CD4-positive, CD25-positive, alpha-beta regulatory T cell (primary cell): Measurements from ENCODE around the gene GFOD1. TPM values are rescaled to one million over a fixed set of nuclear protein-coding genes. Genes with fewer than 3 reads are reported as not detected.

ENCODE experiments used
- ATAC-seq, 2 donors: fragments of 150-1000 bp; cut with Tn5 transposase; one replicate each; pipeline ENCODE4 v1.10.0; 2021; ENCODE audit warnings: low read depth in 2 of 2, moderate number of reproducible peaks in 2 of 2, moderate library complexity in 1 of 2
- DNase-seq, 3 donors: peaks; one replicate each; pipeline versions ENCODE4 v3.0.0 to v3.0.0-alpha.2; 2012 to 2022; ENCODE audit warnings: mixed read lengths in 1 of 3
- H3K27ac ChIP-seq: one replicate; pipeline ENCODE4 v1.7.0; 2013; ENCODE audit warnings: mild to moderate bottlenecking, low read length; ENCODE audit not compliant: insufficient read depth, poor library complexity, severe bottlenecking
- H3K27me3 ChIP-seq: one replicate; pipeline ENCODE4 v1.7.0; 2013; ENCODE audit warnings: low read length; ENCODE audit not compliant: control insufficient read depth, insufficient read depth
- H3K36me3 ChIP-seq: one replicate; pipeline ENCODE4 v1.7.0; 2013; ENCODE audit warnings: mild to moderate bottlenecking, low read length, moderate library complexity; ENCODE audit not compliant: control insufficient read depth, insufficient read depth
- H3K4me1 ChIP-seq: 2 replicates; pipeline ENCODE4 v1.7.0; 2013; ENCODE audit warnings: mild to moderate bottlenecking, low read length; ENCODE audit not compliant: insufficient read depth, control insufficient read depth, poor library complexity, severe bottlenecking
- H3K4me3 ChIP-seq: one replicate; pipeline ENCODE4 v1.7.0; 2013; ENCODE audit warnings: low read depth, mild to moderate bottlenecking, low read length, moderate library complexity
- H3K9me3 ChIP-seq, 2 experiments: 1 replicate in 1 of 2; 2 replicates in 1 of 2; pipeline ENCODE4 v1.7.0; 2013; ENCODE audit warnings: low read length in 2 of 2, mild to moderate bottlenecking in 1 of 2, moderate library complexity in 1 of 2; ENCODE audit not compliant: control insufficient read depth in 2 of 2
- H3K27ac Mint-ChIP-seq, 3 donors: one replicate each; pipeline ENCODE4 v1.8.0; 2020 to 2022; ENCODE audit warnings: mild to moderate bottlenecking in 3 of 3, mixed read lengths in 3 of 3, moderate library complexity in 2 of 3
- H3K27me3 Mint-ChIP-seq: one replicate; pipeline ENCODE4 v1.8.0; 2022; ENCODE audit warnings: mild to moderate bottlenecking, mixed read lengths
- H3K36me3 Mint-ChIP-seq: one replicate; pipeline ENCODE4 v1.8.0; 2020; ENCODE audit warnings: mixed read lengths
- H3K4me1 Mint-ChIP-seq, 4 donors: one replicate each; pipeline ENCODE4 v1.8.0; 2020 to 2022; ENCODE audit warnings: mixed read lengths in 4 of 4, mild to moderate bottlenecking in 1 of 4
- H3K4me3 Mint-ChIP-seq, 4 donors: one replicate each; pipeline ENCODE4 v1.8.0; 2020 to 2022; ENCODE audit warnings: mild to moderate bottlenecking in 4 of 4, mixed read lengths in 4 of 4, moderate library complexity in 3 of 4
- H3K9me3 Mint-ChIP-seq, 7 donors: one replicate each; pipeline ENCODE4 v1.8.0; 2020 to 2022; ENCODE audit warnings: mixed read lengths in 7 of 7, mild to moderate bottlenecking in 3 of 7, moderate library complexity in 2 of 7
- polyA plus RNA-seq, 4 donors: library from polyadenylated mRNA; unstranded; fragments of 300-500 nt; fragmentation: Illumina TruSeq; gene quantifications; one replicate each; pipeline ENCODE4 v1.2.3, GENCODE V29; 2021
- total RNA-seq: library from RNA; stranded (reverse); gene quantifications from one replicate; pipeline ENCODE4 v1.2.3, GENCODE V29; 2022

The GFOD1 gene
- total and polyA plus RNA-seq, 5 donors from 2014 or later: 0.06 to 1.8 (median 0.17) TPM

DNA sequence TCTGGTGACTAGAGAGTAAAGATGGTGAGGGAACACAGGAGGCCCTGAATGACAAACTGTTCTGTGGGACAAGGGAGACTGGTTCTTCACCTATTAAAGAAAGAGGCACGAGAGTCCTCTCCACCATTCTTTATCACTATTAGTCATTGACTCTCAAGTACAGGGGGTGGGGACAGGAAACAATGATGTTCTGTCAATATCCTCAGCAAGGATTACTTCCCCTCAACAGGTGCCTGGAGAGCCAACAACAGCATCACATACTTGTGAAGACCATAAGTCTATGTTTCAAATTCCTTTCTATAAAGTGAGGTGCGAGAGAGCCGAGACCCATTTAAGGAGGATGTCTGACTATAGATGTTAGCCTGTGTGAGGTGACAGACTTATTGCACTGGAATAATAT lies 86.6 kb downstream of the GFOD1 start:
- H3K9me3 ChIP-seq: no peaks in the 10 kb centered on the region
- H3K36me3 ChIP-seq: no peaks in the 10 kb centered on the region
- Mint-ChIP-seq H3K36me3 (no peaks in the 10 kb centered on the region), H3K27me3 (peaks cover 8% of the 10 kb centered on the region), H3K27ac (no peak overlapping the region), H3K4me3 (no peak overlapping the region), H3K9me3 (peaks cover 0 to 5% (median 0%) of the 10 kb centered on the region in 7 donors), H3K4me1 (peaks cover 0 to 2% (median 0%) of the 10 kb centered on the region in 4 donors)
- H3K4me1 ChIP-seq: no peaks in the 10 kb centered on the region
- ATAC-seq: peak in 1 of 2 donors; percentile 39
- H3K27me3 ChIP-seq: no peaks in the 10 kb centered on the region
- peak in 1 of 3 donors; percentile 45 for DNase-seq
- H3K27ac ChIP-seq: no peak overlapping the region
- no peak overlapping the region for H3K4me3 ChIP-seq

DNA sequence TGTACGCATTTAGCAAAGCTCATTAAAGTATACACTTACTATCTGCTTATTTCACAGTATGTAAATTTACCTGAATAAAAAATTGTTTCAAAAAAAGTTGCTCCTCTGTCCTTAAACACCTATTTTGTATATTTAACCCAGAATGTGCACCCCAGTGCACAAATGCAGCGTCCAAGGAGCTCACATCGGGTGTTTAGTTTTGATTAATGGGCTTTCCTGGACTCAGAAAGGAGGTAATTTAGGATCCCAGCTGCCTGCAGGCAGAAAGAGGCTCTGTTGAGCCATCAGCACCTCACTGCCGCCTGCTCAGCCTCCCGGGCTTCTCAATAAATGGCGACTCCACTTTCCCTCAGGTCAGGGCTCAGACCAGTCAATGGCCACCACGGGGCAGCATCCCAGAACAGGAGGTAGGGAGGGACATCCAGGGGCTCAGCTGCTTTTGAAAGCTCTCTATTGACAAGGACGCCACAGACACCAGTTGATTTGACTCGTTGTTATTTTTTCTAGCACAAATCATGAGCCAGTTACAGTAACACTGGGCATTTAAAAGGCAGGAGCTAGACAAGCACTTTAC lies 88.9 kb downstream of the GFOD1 start:
- ATAC-seq (no peak), DNase-seq (no peak)
- Histone ChIP-seq H3K27me3 (no peaks in the 10 kb centered on the region), H3K36me3 (no peaks in the 10 kb centered on the region), H3K27ac (no peak overlapping the region), H3K9me3 (no peaks in the 10 kb centered on the region), H3K4me1 (no peaks in the 10 kb centered on the region), H3K4me3 (no peak overlapping the region)
- Mint-ChIP-seq H3K4me1 (peaks cover 0 to 2% (median 0%) of the 10 kb centered on the region in 4 donors), H3K9me3 (peaks cover 0 to 5% (median 0%) of the 10 kb centered on the region in 7 donors), H3K4me3 (no peak overlapping the region), H3K27ac (no peak overlapping the region), H3K27me3 (peaks cover 4% of the 10 kb centered on the region), H3K36me3 (no peaks in the 10 kb centered on the region)

DNA sequence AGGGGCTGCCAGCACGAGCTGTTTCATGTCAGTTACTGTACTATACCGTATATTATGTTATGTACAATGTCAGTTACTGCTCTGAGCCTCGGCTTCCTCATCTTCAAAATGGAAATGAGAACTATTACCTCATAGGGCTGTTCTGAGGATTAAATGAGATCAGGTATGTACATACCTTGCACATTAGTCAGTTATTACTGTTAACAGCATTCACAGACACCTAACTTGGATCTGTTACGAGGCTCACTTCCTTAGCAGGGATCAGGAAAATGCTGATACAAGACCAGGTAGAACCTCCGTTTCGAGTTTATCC lies 89.4 kb downstream of the GFOD1 start:
- DNase-seq: no peak
- H3K27ac ChIP-seq: no peak overlapping the region

DNA sequence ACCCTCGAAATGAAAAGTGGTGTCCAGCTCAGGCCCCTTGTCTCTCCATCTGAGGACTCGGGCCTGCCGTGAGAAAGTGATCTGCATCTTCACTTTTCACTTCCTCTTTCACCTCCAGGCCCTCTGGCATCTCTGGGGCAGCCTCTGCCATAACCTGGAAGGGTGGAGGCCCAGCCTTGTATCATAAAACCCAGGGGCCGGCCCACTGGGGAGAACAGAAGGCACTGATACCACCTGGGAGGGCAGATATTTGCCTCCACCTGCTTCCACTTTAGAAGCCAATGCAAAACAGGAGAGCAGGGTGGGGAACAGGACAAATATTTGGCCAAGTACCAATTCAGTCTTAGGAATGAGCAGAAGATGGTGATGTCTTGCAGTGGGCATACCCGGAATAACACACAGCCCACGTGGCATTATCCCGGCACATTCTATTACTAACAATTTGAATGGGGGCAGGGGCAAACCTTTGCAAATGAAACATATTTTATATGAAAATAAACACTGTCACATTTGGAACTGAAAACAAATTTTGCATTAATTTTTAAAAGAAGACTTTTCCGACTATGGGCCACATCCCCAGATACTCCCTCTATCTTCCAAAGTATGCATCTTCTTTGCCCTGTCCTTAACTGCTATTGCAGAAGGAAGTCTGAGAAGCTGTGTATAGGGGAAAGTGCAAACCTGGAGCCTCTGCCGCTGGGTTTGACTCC lies 89.9 kb downstream of the GFOD1 start:
- H3K4me1 ChIP-seq: no peaks in the 10 kb centered on the region
- Mint-ChIP-seq H3K27ac (no peak overlapping the region), H3K4me1 (peaks cover 0 to 3% (median 0%) of the 10 kb centered on the region in 4 donors), H3K4me3 (no peak overlapping the region), H3K27me3 (peaks cover 4% of the 10 kb centered on the region), H3K36me3 (no peaks in the 10 kb centered on the region), H3K9me3 (peaks cover 0 to 5% (median 0%) of the 10 kb centered on the region in 7 donors)
- H3K36me3 ChIP-seq: no peaks in the 10 kb centered on the region
- H3K4me3 ChIP-seq: no peak overlapping the region
- DNase-seq (no peak), ATAC-seq (no peak)
- H3K27me3 ChIP-seq: no peaks in the 10 kb centered on the region
- H3K27ac ChIP-seq: no peak overlapping the region
- H3K9me3 ChIP-seq: no peaks in the 10 kb centered on the region

More for the DNA sequence above, 89.4 kb downstream of the GFOD1 start:
- H3K4me1 Mint-ChIP-seq: peaks cover 0 to 2% (median 0%) of the 10 kb centered on the region in 4 donors
- H3K36me3 Mint-ChIP-seq: no peaks in the 10 kb centered on the region
- H3K4me3 ChIP-seq: no peak overlapping the region
- no peak overlapping the region for H3K27ac Mint-ChIP-seq
- ATAC-seq: no peak
- H3K27me3 ChIP-seq: no peaks in the 10 kb centered on the region
- no peak overlapping the region for H3K4me3 Mint-ChIP-seq
- no peaks in the 10 kb centered on the region for H3K36me3 ChIP-seq
- H3K9me3 Mint-ChIP-seq: peaks cover 0 to 5% (median 0%) of the 10 kb centered on the region in 7 donors
- H3K27me3 Mint-ChIP-seq: peaks cover 4% of the 10 kb centered on the region
- H3K9me3 ChIP-seq: no peaks in the 10 kb centered on the region
- H3K4me1 ChIP-seq: no peaks in the 10 kb centered on the region

DNA sequence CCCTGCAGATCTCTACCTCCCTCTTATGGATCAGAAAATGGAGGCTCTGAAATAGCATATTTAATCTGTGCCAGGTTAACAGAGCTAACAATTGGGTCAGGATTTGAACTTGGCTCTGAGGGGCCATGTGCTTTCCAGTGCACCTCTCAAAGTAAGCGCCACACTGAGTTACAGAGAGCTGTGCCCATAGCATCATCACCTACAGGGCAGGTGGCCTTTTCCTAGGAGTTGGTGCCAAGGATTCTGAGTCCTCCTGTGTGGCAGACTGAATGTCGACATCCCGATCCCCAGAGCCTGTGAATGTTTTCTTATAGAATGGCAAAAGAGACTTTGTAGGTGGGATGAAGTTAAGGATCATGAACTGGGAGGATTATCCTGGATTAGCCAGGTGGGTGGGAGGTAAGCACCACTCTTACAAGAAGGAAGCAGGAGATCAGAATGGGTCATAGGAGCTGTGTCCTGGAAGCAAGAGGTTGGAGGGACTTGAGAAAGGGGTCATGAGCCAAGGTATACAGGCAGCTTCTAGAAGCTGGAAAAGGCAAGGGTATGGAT lies 91.1 kb downstream of the GFOD1 start:
- H3K27me3 ChIP-seq: no peaks in the 10 kb centered on the region

DNA sequence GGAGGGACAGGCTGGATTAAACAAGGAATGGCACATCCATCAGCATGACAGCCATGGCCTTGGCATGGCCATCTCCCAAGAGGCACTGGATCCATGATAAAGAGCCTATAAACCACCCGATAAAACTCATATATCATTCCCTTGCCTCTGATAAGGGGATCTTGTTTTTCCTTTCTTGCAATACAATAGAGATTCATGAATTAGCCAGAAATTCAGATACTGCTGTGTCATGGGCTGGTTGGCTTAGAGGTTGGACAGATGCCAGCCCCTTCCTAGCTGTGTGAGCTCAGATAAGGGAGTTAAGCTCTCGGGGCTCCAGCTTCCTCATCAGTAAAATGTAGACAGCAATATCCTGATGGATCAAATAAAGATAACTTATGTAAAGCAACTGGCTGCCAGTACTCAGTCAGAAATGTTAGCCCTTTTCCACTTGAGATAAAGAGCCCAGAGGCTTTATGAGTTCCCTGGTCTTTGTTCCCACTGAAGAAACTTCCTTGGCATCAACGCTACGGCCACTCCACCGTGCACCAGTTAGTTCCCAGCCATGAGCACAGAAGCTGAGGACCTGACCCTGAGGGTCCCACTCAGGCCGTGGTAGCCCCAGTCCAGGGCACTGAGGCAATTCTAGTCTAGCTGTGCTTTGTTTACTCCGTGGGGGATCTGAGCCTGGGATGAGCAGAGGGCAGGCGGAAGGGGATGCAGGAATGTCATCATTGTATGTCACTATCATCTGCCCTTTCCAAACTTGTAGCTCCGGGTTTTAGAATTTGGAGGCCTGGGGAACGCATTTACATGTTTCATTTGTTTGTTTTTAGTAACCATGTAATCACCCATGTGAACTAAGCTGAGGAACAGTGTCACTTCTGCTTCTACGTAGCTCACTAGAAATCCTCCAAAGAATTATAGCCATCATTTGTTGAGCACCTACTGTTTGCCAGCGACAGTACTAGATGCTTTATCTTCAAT lies 91.8 kb downstream of the GFOD1 start:
- DNase-seq (no peak), ATAC-seq (no peak)
- Histone ChIP-seq H3K4me3 (no peak overlapping the region), H3K27ac (no peak overlapping the region), H3K9me3 (no peaks in the 10 kb centered on the region), H3K27me3 (no peaks in the 10 kb centered on the region), H3K36me3 (no peaks in the 10 kb centered on the region), H3K4me1 (no peaks in the 10 kb centered on the region)
- Mint-ChIP-seq H3K27ac (no peak overlapping the region), H3K4me1 (peaks cover 0 to 9% (median 4%) of the 10 kb centered on the region in 4 donors), H3K4me3 (no peak overlapping the region), H3K9me3 (peaks cover 0 to 5% (median 0%) of the 10 kb centered on the region in 7 donors), H3K27me3 (no peaks in the 10 kb centered on the region), H3K36me3 (no peaks in the 10 kb centered on the region)

More for the DNA sequence above, 91.1 kb downstream of the GFOD1 start:
- Histone ChIP-seq H3K4me3 (no peak overlapping the region), H3K27ac (no peak overlapping the region), H3K4me1 (no peaks in the 10 kb centered on the region), H3K36me3 (no peaks in the 10 kb centered on the region), H3K9me3 (no peaks in the 10 kb centered on the region)
- H3K36me3 Mint-ChIP-seq: no peaks in the 10 kb centered on the region
- peaks cover 4% of the 10 kb centered on the region for H3K27me3 Mint-ChIP-seq
- peaks cover 0 to 5% (median 0%) of the 10 kb centered on the region in 7 donors for H3K9me3 Mint-ChIP-seq
- H3K4me3 Mint-ChIP-seq: no peak overlapping the region
- DNase-seq: no peak
- no peak for ATAC-seq
- H3K27ac Mint-ChIP-seq: no peak overlapping the region
- peaks cover 0 to 5% (median 0%) of the 10 kb centered on the region in 4 donors for H3K4me1 Mint-ChIP-seq

DNA sequence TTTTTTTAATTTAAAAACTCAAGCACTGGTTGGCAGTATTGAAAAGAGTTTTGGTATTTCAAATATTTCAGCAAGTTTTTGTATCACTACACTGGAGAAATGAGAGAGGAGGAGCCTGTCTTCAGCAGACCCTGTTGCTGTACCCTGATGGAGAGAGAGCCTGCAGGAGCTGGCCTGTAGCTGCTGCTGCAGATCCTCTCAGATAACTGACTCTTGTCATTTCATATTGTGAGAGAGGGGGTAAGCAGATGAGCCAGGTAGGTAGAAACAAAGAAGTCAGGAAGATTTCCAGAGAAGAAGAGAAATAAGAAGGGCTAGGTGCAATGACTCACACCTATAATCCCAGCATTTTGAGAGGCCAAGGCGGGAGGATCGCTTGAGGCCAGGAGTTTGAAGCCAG lies 94.9 kb downstream of the GFOD1 start:
- DNase-seq (no peak), ATAC-seq (no peak)
- Histone ChIP-seq H3K4me1 (no peaks in the 10 kb centered on the region), H3K4me3 (no peak overlapping the region), H3K9me3 (no peaks in the 10 kb centered on the region), H3K27ac (no peak overlapping the region), H3K27me3 (no peaks in the 10 kb centered on the region), H3K36me3 (no peaks in the 10 kb centered on the region)
- H3K9me3 Mint-ChIP-seq: peaks cover 0 to 10% (median 0%) of the 10 kb centered on the region in 7 donors
- peaks cover 0 to 11% (median 5%) of the 10 kb centered on the region in 4 donors for H3K4me1 Mint-ChIP-seq
- no peaks in the 10 kb centered on the region for H3K36me3 Mint-ChIP-seq
- no peak overlapping the region for H3K27ac Mint-ChIP-seq
- no peak overlapping the region for H3K4me3 Mint-ChIP-seq
- peaks cover 4% of the 10 kb centered on the region for H3K27me3 Mint-ChIP-seq
